Calu3 (cell line): ENCODE data around the gene RGS5. TPM values are rescaled to one million over a fixed set of nuclear protein-coding genes. Genes with fewer than 3 reads are reported as not detected.

ENCODE experiments used
- BruUV-seq: library from RNA; stranded (reverse); fragments of 400-500 nt; replicated peaks from 2 replicates; lab custom pipeline; 2021; lab: Mats Ljungman, UMichigan
- CTCF ChIA-PET: fragments of 300-600 bp; sonication (Branson Sonifier 250); formaldehyde crosslinking; loops from one replicate; lab custom pipeline; 2022; ENCODE audit warnings: antibody characterized with exemption; lab: Charles Lee
- DNase-seq: peaks from one replicate; pipeline ENCODE4 v3.0.0; 2022
- H3K27ac Mint-ChIP-seq: one replicate; pipeline ENCODE4 v1.8.0; 2022; ENCODE audit warnings: mixed read lengths; ENCODE audit not compliant: unreplicated experiment
- H3K27me3 Mint-ChIP-seq: one replicate; pipeline ENCODE4 v1.8.0; 2022; ENCODE audit warnings: mixed read lengths; ENCODE audit not compliant: unreplicated experiment
- H3K36me3 Mint-ChIP-seq: one replicate; pipeline ENCODE4 v1.8.0; 2022; ENCODE audit warnings: mild to moderate bottlenecking, moderate library complexity, mixed read lengths; ENCODE audit not compliant: insufficient read depth, unreplicated experiment
- H3K4me1 Mint-ChIP-seq: one replicate; pipeline ENCODE4 v1.8.0; 2022; ENCODE audit warnings: mild to moderate bottlenecking, low read depth, mixed read lengths; ENCODE audit not compliant: unreplicated experiment
- H3K4me3 Mint-ChIP-seq: one replicate; pipeline ENCODE4 v1.8.0; 2022; ENCODE audit warnings: mild to moderate bottlenecking, low read depth, moderate library complexity, mixed read lengths; ENCODE audit not compliant: unreplicated experiment
- H3K9me3 Mint-ChIP-seq: one replicate; pipeline ENCODE4 v1.8.0; 2022; ENCODE audit warnings: low read depth, mixed read lengths; ENCODE audit not compliant: unreplicated experiment
- intact Hi-C: fragments of 100-400 bp; cut with micrococcal nuclease; formaldehyde crosslinking; loops from one replicate; pipeline ENCODE4 v1.10.0; 2022; ENCODE audit not compliant: unreplicated experiment
- total RNA-seq: library from RNA; stranded (reverse); gene quantifications from 2 replicates; pipeline ENCODE4 v1.2.3, GENCODE V29; 2022
- TF ChIP-seq, protein P1 (sequence below): fragments of 200-600 bp; IDR thresholded peaks from one replicate; pipeline ENCODE4 v1.8.0; 2022; ENCODE audit warnings: antibody characterized with exemption; ENCODE audit not compliant: unreplicated experiment

RGS5 gene
- total RNA-seq, 1 experiment from 2014 or later, result 1.9 TPM

DNA sequence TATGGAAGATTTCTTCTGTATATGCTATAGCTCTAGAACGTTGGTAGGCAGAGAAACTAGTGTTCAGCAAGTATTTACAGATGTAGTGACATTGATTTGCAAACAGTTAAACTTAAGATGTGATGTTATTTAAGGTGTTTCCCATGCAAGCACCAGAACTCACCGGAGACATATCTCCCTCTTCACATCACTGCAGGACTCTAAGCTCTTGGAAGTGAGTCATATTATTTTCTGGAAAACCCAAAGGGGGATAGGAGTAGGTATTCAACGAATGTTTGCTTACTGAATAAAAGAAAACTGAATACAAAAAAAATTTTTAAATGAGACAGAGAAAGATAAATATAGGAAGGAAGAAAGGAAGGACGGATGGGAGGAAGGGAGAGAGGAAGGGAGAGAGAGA is 108.5 kb downstream of the RGS5 start:
- intact Hi-C loops, result no loop called here
- no TSS peak for BruUV-seq
- no peak for DNase-seq
- TF ChIP-seq, protein P1, sequence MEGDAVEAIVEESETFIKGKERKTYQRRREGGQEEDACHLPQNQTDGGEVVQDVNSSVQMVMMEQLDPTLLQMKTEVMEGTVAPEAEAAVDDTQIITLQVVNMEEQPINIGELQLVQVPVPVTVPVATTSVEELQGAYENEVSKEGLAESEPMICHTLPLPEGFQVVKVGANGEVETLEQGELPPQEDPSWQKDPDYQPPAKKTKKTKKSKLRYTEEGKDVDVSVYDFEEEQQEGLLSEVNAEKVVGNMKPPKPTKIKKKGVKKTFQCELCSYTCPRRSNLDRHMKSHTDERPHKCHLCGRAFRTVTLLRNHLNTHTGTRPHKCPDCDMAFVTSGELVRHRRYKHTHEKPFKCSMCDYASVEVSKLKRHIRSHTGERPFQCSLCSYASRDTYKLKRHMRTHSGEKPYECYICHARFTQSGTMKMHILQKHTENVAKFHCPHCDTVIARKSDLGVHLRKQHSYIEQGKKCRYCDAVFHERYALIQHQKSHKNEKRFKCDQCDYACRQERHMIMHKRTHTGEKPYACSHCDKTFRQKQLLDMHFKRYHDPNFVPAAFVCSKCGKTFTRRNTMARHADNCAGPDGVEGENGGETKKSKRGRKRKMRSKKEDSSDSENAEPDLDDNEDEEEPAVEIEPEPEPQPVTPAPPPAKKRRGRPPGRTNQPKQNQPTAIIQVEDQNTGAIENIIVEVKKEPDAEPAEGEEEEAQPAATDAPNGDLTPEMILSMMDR, result no peak
- H3K9me3 Mint-ChIP-seq, result no peaks in the 10 kb centered on the region
- H3K4me1 Mint-ChIP-seq, result no peaks in the 10 kb centered on the region
- no peak overlapping the region for H3K4me3 Mint-ChIP-seq
- H3K36me3 Mint-ChIP-seq, result no peaks in the 10 kb centered on the region
- CTCF ChIA-PET, result no interaction called here
- no peaks in the 10 kb centered on the region for H3K27me3 Mint-ChIP-seq
- no peak overlapping the region for H3K27ac Mint-ChIP-seq

DNA sequence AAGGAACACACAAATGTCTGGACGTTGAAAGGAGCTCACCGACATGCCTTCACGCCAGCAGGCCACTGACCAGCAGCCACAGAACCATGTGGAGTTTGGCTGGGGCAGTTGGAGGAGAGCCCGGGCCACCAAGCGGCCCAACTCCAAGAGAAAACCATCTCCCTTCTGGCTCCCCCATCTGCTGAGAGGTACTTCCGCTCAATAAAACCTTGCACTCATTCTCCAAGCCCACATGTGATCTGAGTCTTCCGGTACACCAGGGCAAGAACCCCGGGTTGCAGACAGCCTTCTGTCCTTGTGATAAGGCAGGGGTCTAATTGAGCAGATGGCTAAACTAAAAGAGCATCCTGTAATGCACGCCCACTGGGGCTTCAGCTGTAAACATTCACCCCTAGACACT is 109.1 kb downstream of the RGS5 start:
- H3K27ac Mint-ChIP-seq, result no peak overlapping the region
- BruUV-seq, result no TSS peak
- no peaks in the 10 kb centered on the region for H3K27me3 Mint-ChIP-seq
- CTCF ChIA-PET, result no interaction called here
- H3K9me3 Mint-ChIP-seq, result no peaks in the 10 kb centered on the region
- intact Hi-C loops, result no loop called here
- H3K36me3 Mint-ChIP-seq, result no peaks in the 10 kb centered on the region
- TF ChIP-seq, protein P1, result no peak
- no peak for DNase-seq
- H3K4me1 Mint-ChIP-seq, result no peaks in the 10 kb centered on the region
- no peak overlapping the region for H3K4me3 Mint-ChIP-seq

DNA sequence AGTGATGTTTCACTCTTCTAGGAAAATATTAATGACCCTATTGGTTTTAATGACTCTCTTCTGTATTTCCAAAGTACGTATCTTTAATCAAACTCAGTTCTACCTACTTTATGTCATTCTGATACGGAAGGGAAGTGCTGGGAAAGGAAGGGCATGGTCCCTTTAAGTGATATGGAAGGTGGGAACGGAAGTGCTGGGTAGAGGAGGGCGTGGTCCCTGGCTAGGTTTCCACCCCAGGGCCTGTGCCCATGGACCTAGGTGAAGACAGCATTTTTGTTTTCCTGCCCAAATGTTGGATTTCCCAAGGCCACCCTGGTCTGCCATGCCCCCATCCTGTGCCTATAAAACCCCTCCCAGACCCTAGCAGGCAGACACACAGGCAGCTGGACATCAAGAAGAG is 109.5 kb downstream of the RGS5 start:
- BruUV-seq, result no TSS peak
- no peaks in the 10 kb centered on the region for H3K27me3 Mint-ChIP-seq
- no peaks in the 10 kb centered on the region for H3K36me3 Mint-ChIP-seq
- no peak overlapping the region for H3K4me3 Mint-ChIP-seq
- no peak for DNase-seq
- intact Hi-C loops, result no loop called here
- CTCF ChIA-PET, result no interaction called here
- no peaks in the 10 kb centered on the region for H3K9me3 Mint-ChIP-seq
- TF ChIP-seq, protein P1, result no peak
- no peak overlapping the region for H3K27ac Mint-ChIP-seq
- H3K4me1 Mint-ChIP-seq, result no peaks in the 10 kb centered on the region

Other genes with a start within 250 kb of the RGS5 start
- gene RGS4, start 133.6 kb downstream of the RGS5 start, total RNA-seq, result 0.21 TPM in 1 of 2 replicates, not detected in the other
- 25.3 and 33.1 TPM in 2 replicates for gene NUF2, start 119.0 kb upstream of the RGS5 start, total RNA-seq